Measurements from ENCODE around the gene UBXN4.

The UBXN4 gene

DNA sequence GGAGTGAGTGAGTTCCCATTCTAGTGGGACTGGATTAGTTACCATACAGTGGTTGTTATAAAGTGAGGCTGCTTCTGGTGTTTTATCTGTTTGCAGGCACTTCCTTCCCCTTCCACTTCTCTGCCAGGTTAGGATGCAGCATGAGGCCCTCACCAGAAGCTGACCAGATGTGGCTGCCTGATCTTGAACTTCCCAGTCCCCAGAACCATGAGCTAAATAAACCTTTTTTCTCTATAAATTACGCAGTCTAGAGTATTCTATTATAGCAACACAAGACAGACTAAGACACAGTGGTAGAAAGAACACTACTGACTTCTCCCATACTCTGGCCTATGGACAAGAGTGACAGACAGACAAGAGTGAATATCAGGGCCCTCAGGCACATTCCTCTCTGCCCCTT, 81.2 kb downstream of the UBXN4 start:
- DNase-seq = no peak
- Histone ChIP-seq H3K27me3 (no peaks in the 10 kb centered on the region), H3K4me1 (no peaks in the 10 kb centered on the region), H3K36me3 (no peaks in the 10 kb centered on the region), H3K4me3 (ENCODE audit: low read depth, low read length) (no peak overlapping the region), H3K9me3 (no peaks in the 10 kb centered on the region)
- TF ChIP-seq, protein P1, sequence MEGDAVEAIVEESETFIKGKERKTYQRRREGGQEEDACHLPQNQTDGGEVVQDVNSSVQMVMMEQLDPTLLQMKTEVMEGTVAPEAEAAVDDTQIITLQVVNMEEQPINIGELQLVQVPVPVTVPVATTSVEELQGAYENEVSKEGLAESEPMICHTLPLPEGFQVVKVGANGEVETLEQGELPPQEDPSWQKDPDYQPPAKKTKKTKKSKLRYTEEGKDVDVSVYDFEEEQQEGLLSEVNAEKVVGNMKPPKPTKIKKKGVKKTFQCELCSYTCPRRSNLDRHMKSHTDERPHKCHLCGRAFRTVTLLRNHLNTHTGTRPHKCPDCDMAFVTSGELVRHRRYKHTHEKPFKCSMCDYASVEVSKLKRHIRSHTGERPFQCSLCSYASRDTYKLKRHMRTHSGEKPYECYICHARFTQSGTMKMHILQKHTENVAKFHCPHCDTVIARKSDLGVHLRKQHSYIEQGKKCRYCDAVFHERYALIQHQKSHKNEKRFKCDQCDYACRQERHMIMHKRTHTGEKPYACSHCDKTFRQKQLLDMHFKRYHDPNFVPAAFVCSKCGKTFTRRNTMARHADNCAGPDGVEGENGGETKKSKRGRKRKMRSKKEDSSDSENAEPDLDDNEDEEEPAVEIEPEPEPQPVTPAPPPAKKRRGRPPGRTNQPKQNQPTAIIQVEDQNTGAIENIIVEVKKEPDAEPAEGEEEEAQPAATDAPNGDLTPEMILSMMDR (IDR thresholded peaks at IDR 0.05; ENCODE audit: low read depth, low read length) = no peak

DNA sequence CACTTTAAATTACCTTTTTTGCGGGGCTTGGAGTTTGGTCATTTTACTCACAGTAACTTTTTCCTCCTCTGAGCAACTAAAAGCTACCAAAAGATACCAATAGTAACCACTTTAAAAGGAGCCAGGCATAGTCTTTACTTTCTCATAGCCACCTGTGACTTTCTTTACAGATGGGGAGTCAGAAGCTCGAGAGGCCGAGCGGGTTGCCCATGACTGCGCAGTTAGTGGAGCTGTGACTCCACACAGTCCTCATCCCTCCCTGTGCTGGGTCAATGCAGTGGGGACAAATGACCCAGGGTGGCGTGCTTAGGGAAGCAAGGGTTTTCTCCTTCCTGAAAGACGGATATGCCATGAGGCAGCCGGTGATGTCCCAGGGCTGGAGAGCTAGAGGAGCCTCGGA, 83.5 kb downstream of the UBXN4 start:
- H3K9me3 ChIP-seq = no peaks in the 10 kb centered on the region
- no peaks in the 10 kb centered on the region for H3K36me3 ChIP-seq
- H3K27me3 ChIP-seq = no peaks in the 10 kb centered on the region
- H3K4me1 ChIP-seq = no peaks in the 10 kb centered on the region
- TF ChIP-seq, protein P1 (IDR thresholded peaks at IDR 0.05; ENCODE audit: low read depth, low read length) = no peak
- no peak overlapping the region for H3K4me3 ChIP-seq (ENCODE audit: low read depth, low read length)
- DNase-seq = no peak

DNA sequence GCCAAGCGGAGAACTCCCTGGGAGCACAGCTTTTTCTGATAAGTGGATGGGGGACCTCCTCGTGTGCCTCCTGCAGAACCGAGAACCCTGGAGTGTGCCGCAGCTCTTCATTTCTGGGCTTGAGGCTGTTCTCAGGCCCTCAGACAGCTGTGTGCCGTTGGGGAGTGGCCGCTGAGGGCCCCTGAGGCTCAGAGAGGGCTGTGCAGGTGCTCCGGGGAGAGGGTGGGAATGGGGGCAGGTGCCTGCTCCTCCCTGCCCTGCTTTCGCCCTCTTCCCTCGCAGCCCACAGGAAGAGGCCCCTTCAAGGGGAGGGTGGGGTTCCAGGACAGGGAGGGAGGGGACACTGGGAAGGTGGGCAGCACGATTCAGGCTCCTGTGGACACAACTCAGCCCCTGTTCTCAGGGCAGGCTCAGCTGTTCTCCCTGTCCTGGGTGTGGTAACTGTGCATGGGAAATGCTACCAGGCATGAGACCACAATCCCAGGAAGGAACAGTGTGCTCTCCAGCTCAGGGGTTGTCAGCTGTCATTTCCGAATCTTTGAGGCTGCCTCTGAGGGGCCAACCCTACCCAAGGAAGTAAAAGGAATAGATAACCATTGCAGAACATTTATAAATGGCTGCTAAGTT, 84.0 kb downstream of the UBXN4 start:
- Histone ChIP-seq H3K4me1 (no peaks in the 10 kb centered on the region), H3K36me3 (no peaks in the 10 kb centered on the region), H3K4me3 (ENCODE audit: low read depth, low read length) (no peak overlapping the region), H3K27me3 (no peaks in the 10 kb centered on the region), H3K9me3 (no peaks in the 10 kb centered on the region)
- TF ChIP-seq, protein P1 (IDR thresholded peaks at IDR 0.05; ENCODE audit: low read depth, low read length) = no peak
- DNase-seq = no peak

DNA sequence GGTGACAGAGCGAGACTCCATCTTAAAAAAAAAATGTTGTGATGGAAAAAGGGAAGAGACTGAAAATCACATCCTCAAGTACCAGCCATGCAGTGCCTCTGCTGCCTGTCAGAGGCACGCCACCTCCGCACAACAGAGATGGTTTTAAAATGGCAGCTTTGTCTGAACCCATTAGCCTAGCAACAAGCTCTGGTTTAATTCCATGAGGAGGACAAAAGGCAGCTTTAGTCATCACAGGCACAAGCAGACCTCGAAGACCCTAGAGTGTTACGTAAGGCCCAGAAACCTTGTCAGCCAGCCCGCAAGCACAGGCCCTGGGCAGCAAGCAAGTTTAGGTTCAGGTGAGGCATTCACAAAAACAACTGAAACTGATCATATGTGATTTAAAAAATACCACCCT, 84.9 kb downstream of the UBXN4 start:
- Histone ChIP-seq H3K27me3 (no peaks in the 10 kb centered on the region), H3K9me3 (no peaks in the 10 kb centered on the region), H3K4me3 (ENCODE audit: low read depth, low read length) (no peak overlapping the region), H3K36me3 (no peaks in the 10 kb centered on the region), H3K4me1 (no peaks in the 10 kb centered on the region)
- no peak for DNase-seq
- TF ChIP-seq, protein P1 (IDR thresholded peaks at IDR 0.05; ENCODE audit: low read depth, low read length) = no peak

DNA sequence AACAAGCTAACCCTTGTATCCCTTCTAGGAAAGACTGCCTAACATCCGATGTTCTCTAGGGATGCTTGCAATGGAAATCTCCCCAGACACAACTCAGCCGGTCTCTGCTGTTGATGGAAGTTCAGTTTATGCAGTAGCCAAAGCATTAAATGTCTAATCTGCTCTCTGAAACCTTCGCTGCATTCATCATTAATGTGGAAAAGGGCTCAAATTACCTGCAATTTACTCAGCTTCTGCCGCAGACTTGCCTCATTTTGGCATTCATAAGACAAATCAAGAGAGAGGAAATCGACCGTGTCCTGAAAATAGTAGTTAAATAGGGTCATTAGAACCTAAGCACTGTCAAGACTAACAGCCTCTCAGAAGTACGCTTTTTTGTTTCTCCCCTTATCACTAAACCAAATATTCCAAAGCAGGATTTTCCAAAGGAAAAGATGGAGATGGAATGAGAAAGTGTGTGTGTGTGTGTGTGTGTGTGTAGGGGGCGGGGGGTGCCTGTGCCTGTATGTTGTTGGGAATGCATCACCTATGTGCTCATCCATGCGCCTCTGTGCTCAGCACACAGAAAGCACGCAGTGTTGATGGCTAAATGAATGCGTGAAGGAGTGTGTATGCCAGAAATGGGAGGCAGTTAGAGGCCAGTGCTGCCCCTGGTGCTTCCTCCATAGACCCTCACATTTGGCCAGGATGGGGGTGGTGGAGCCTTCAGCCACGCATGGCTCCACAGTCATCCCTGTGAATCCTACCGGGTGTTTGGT, 87.9 kb downstream of the UBXN4 start:
- Histone ChIP-seq H3K9me3 (no peaks in the 10 kb centered on the region), H3K27me3 (no peaks in the 10 kb centered on the region), H3K4me3 (ENCODE audit: low read depth, low read length) (no peak overlapping the region), H3K36me3 (no peaks in the 10 kb centered on the region), H3K4me1 (no peaks in the 10 kb centered on the region)
- TF ChIP-seq, protein P1 (IDR thresholded peaks at IDR 0.05; ENCODE audit: low read depth, low read length) = no peak
- no peak for DNase-seq

DNA sequence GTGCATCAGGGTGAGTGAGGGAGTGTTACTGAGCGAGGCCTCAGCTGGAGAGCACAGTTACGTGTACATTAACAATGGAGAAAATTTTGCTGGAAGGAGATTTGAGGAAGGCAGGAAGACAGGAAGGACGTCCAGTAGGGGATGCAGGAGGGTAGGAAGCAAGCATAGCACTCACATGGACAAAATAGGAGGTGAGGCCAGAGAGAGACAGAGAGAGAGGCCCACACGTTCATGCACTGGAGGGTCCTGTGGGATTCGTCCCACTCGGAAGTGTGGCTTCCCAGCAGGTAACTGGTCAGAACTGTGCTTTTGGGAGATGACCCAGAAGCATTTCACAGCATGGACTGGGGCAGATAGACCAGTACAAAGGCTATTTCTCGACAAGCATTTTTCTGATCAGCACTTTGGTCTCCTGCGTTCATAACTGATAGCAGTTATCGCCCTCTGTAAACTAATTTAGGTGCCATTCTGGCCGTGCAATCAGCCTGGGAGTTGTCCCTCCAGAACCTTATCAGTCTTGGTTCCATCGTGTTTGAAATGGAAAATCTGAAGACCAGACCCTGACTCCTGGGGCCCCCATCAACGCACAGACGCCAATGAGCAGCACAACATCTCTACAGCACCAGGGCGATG, 89.6 kb downstream of the UBXN4 start:
- DNase-seq = peak; percentile 13
- Histone ChIP-seq H3K27me3 (no peaks in the 10 kb centered on the region), H3K9me3 (no peaks in the 10 kb centered on the region), H3K36me3 (no peaks in the 10 kb centered on the region), H3K4me3 (ENCODE audit: low read depth, low read length) (no peak overlapping the region), H3K4me1 (no peaks in the 10 kb centered on the region)
- TF ChIP-seq, protein P1 (IDR thresholded peaks at IDR 0.05; ENCODE audit: low read depth, low read length) = no peak

All from BE2C (cell line).